ENCODE data around the gene LAG3.

- peak; percentile 88 for TF ChIP-seq EP300 (IDR thresholded peaks at IDR 0.05; ENCODE audit: borderline replicate concordance)
- peak; percentile 99 for TF ChIP-seq FOXM1 (IDR thresholded peaks at IDR 0.05; ENCODE audit: borderline replicate concordance, low read depth)
- TF ChIP-seq MAX (IDR thresholded peaks at IDR 0.05) = peak; percentile 25; the same call in 1 of the 2 replicates
- TF ChIP-seq TCF12 (IDR thresholded peaks at IDR 0.05; ENCODE audit: low read depth) = peak; percentile 40; the same call in 1 of the 2 replicates
- no peak for TF ChIP-seq RAD21 (IDR thresholded peaks at IDR 0.05; ENCODE audit: low read depth)
Observed at GRCh38 chr12:6764011-6764828, 8.1 kb upstream of the LAG3 start.

Measured in Ishikawa (cell line).